A549 treated with Hydrocortisone at 1 μM for 4 hours (cell line): ENCODE data around the gene PITPNM3. TPM values are rescaled to one million over a fixed set of nuclear protein-coding genes. Genes with fewer than 3 reads are reported as not detected.

Experiments
- total RNA-seq: library from RNA; stranded (reverse); fragments of 200-300 nt; extraction: Qiagen RNA extraction; gene quantifications from 5 replicates; pipeline ENCODE4 v1.2.3, GENCODE V29; 2022

The PITPNM3 gene
- total RNA-seq: 1.7 to 2.8 TPM (median 2.1 TPM) in 5 replicates

DNA sequence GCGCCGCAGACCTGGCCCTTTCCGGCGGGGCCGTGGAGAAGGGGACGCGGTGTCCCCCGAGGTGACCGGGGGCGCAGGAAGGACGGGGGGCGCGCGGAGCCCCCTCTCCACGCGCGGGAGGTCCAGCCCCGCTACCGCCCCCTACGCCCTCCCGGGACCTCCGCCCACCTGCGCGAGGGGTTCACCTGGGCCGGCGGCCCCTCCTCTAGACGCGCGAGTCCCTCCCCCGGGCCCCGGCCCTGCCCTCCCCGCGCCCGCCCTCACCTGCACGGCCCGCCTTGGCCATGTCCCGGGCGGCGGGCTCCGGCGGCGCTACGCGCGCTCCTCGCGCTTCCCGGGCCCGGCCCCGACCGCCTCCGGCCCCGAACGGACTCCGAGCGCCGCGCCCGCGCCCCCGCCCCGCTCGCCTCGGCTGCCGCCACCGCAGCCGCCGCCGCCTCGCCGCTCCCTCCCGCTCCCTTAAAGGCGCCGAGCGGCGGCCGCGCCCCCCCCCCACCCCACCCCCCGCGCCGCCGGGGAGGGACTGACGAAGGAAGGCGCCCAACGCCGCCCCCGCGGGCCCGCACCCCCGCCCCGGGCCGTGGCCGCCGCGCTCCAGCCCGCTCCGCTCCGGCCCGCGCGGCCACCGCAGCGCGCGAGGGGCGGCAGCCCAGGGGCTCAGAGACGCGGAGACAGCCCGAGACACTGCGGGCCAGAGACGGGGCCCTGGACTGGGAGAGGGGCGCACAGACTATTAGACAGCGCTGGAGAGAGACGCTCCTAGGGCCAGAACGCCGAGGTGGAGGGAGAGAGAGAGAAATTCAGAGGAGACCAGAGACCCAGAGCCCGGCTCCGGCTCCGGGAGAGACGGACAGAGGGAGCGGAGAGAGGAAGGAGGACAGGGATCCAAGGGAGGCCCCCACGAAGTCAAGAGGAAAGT, at the start of gene PITPNM3:
Gene PITPNM3, minus strand, starts transcription at position 435 of the 919 bp plus-strand sequence. Its CDS starts 149 bp downstream, at position 286.

DNA sequence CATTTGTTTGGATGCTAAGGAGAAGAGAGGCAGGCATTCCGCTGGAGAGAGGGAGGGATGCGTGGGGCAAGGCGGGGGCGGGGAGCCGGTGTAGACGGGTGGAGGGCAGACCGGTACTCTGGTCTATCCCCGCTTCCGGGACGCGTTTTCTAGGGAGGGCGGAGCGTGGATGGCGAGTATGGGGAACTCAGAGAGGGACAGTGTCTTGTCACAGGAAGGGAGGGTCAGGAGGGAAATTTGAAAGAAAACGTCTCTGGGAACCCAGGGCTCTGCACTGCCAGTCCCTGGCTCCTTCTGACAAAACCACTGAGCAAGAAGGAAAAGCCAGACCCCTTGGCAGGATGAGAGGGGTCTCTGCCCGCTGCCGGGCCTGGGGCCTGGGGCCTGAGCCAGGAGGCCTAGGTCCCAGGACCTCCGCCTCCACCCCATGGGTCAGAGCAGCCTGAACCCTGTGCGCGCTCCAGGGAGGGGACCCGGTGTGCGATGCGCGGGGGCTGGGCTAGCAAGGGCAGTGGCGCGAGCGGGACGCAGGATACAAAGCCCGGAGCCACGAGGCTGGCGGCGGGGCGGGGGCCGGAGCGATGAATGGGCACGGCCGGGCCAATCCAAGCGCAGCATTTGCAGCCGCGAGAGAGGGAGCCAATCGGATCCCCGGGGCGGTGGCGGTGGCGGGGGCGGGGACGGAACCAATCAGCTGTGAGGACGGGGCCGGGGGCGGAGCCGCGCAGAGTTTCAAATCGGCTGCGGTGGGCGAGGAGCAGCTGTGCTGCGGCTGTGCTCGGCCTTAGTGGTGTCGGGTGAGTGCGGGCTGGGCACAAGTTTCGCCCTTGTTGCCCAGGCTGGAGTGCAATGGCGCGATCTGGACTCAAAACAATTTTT, 112.4 kb downstream of the PITPNM3 start, which contains the start of gene PIMREG:
Gene PIMREG, plus strand, starts transcription at position 764 of the 879 bp plus-strand sequence. CDS start 656 bp downstream, outside the sequence.

DNA sequence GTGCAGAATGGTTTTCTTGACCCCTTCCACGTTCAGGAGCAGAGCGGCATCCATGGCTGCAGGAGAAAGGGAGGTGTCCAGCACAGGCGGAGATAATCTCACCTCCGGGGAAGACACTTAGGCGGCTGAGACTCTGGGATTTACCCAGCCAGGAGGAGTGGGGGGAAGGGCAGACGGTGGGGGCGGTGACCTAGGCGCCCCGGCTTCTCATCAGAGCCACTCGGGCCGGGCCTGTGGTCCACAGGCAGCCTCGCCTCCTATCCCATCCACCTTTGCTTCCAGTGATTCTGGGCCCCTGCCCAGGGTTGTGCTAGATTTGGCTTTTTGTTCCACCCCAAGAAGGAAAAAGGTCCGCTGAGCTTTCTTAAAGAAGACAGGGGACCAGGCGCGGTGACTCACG, 121.3 kb downstream of the PITPNM3 start, which contains the start of gene AIPL1:
Gene AIPL1, minus strand, starts transcription at position 71 of the 400 bp plus-strand sequence. Its CDS starts 17 bp downstream, at position 54.

Other genes with a start within 250 kb of the PITPNM3 start
- gene AIPL1, start 121.4 kb downstream of the PITPNM3 start, total RNA-seq: not detected in 5 replicates
- 41.3 to 51.1 TPM (median 48.2 TPM) in 5 replicates for gene PIMREG, start 112.1 kb downstream of the PITPNM3 start, total RNA-seq
- gene KIAA0753, start 84.2 kb upstream of the PITPNM3 start, total RNA-seq: 19.5 to 22.4 TPM (median 20.3 TPM) in 5 replicates
- gene TXNDC17, start 84.5 kb upstream of the PITPNM3 start, total RNA-seq: 410 to 467 TPM (median 430 TPM) in 5 replicates
- 18.2 to 34.0 TPM (median 30.4 TPM) in 5 replicates for gene MED31, start 95.0 kb upstream of the PITPNM3 start, total RNA-seq
- gene C17orf100, start 95.2 kb upstream of the PITPNM3 start, total RNA-seq: 1.8 to 3.3 TPM (median 2.8 TPM) in 5 replicates
- 0.13 to 0.47 TPM (median 0.15 TPM) in 5 replicates for gene SLC13A5, start 156.8 kb upstream of the PITPNM3 start, total RNA-seq
- not detected in 5 replicates for gene XAF1, start 199.5 kb upstream of the PITPNM3 start, total RNA-seq
- gene FBXO39, start 219.7 kb upstream of the PITPNM3 start, total RNA-seq: not detected in 5 replicates